Inflammatory macrophage treated with lipopolysaccharide for 1 hour (primary cell): Measurements from ENCODE around the gene MAP3K14.
"Not testable (repeated sequence)": the region's sequence is repeated elsewhere in the genome, so short reads cannot be mapped to it uniquely, and the experiment has no call there.

ENCODE experiments used
- DNase-seq, 2 donors: peaks; one replicate each; pipeline ENCODE4 v3.0.0-alpha.2; 2020 to 2022

Gene MAP3K14

GRCh38 chr17:45253879-45254278 is 62.9 kb downstream of the MAP3K14 start:
- DNase-seq = no peak

- DNase-seq = not testable (repeated sequence)
These were observed 63.6 kb downstream of the MAP3K14 start for GRCh38 chr17:45253237-45253636.

GRCh38 chr17:45251931-45252330 is 64.9 kb downstream of the MAP3K14 start:
- no peak for DNase-seq

DNA sequence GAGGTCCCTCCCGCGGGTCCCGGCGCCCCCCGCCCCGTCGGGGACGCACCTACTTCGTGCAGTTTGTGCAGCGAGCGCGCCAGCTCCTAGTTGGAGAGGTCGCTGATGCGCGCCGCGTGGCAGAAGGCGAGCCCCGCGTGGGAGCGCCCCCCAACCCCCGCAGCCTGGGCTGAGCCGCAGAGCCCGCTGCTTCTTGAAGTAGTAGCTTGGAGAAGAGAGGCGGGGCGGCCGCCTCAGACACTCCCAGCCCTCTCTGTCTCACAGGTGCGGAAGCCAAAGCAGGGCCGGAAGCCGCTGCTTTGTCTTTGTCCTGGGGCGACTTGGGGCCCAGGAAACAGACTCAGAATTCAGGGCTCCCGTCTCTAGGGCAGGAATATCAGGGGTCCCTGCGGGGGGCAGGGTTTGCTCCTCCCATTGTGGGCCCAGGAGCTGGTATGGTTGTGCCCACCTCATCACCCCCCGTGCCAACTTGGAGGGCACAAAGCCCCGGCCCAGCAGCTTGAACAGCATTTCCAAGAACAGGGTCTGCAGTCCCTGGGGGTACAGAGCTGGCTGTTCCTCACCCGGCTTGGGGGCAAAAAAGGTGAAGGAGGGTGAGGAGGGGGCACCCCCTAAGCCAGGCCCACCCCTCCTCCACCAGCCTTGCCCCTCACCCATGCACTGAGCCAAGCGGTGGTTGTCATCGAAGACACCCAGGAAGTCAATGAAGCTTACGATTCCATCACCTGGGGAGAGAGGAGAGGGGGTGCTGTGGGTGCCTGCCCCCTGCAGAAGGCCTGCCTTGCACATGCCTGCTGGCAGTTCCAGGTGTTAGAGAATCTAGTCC is 68.5 kb downstream of the MAP3K14 start:
- DNase-seq = no peak

DNA sequence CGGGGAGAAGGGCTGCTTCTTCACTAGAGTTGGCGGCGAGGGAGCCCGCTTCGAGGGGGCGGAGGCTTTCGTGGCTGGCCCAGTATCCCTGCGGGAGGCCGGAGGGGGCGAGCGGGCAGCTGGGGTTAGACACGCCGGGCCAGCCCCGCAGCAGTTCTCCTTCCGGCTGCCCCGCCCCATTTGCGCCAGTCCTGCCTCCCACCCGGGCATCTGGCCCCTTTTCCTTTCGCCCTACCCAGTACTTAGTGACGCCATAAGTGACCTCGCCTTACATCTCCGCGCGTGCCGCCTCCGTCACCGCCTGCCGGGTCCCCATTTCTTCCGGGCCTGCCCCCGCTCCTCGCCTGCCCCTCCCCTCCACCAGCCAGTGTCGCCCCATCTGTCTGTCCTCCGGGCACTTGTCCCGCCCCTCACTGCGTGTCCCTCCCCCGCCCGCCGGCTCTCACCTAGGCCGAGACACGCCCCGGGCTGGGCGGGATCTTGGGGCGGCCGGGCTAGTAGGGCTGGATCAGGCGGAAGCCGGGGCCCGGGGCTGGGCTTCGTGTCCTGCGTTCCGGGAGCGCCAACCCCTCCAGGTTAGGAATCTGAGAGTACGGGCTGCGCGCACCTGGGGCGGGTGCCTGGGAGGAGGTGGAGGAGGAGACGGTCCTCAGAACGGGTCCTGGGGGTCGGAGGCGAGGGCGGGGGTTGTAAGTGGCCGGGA is 69.2 kb downstream of the MAP3K14 start:
- DNase-seq = peak; percentile 74 to 90

DNA sequence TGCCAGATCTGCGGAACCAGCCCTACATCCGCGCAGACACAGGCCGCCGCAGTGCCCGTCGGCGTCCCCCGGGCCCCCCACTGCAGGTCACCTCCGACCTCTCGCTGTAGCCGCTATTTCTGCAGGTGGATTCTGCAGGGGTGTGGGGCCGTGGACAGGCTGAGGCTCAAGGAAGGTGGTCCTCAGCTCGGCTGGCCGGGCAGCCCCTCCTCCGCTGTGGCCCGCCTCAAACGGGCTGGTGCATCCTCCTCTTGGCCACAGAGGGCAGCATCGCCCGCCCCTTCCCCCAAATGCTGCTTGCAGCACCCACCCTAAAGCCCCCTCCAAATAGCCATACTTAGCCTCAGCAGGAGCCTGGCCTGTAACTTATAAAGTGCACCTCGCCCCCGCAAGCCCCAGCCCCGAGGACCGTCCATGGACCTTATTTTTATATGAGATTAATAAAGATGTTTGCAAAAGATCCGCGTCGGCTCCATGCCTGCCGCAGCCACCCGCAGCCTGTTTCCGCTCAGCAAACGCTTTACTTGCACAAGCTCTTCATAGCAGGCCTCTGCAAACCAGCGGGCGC is 69.9 kb downstream of the MAP3K14 start:
- DNase-seq = no peak

GRCh38 chr17:45246338-45246737 is 70.5 kb downstream of the MAP3K14 start:
- no peak for DNase-seq

GRCh38 chr17:45244725-45245656 is 71.8 kb downstream of the MAP3K14 start:
- no peak for DNase-seq

GRCh38 chr17:45243750-45244149 is 73.1 kb downstream of the MAP3K14 start:
- DNase-seq = no peak

DNA sequence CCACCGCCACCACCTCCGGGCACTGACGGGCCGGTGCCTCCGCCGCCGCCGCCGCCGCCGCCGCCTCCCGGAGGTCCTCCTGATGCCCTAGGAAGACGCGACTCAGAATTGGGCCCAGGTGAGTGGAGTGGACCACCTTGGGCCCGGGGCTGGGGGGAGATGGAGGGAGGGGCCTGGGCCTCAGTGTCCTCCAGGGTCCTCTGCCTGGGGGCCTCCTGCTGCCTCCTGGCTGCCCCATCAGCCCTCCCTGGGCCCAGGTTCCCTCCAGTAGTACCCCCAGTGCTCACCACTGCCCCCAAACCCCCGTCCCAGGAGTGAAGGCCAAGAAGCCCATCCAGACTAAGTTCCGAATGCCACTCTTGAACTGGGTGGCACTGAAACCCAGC is 74.8 kb downstream of the MAP3K14 start:
- DNase-seq = no peak

- DNase-seq = no peak
These were observed 75.3 kb downstream of the MAP3K14 start for GRCh38 chr17:45241328-45242028.

DNA sequence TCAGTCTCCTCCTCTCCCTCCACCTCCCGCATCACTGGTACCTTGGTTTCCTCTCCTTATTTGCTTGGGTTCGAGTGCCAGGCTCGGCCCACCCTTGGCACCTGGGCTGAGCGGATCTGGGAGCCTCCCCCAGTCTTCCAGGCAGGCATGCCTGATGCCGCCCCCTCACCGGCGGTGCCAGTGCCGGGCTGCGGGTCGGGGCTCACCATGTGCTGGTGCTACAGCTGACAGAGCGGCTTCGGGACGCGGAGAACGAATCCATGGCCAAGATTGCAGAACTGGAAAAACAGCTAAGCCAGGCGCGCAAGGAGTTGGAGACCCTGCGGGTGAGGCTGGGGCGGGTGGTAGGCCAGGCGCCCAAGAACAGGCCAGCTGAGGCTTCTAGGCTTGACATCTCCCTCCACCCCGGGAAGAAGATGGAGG is 75.9 kb downstream of the MAP3K14 start:
- DNase-seq = no peak

DNA sequence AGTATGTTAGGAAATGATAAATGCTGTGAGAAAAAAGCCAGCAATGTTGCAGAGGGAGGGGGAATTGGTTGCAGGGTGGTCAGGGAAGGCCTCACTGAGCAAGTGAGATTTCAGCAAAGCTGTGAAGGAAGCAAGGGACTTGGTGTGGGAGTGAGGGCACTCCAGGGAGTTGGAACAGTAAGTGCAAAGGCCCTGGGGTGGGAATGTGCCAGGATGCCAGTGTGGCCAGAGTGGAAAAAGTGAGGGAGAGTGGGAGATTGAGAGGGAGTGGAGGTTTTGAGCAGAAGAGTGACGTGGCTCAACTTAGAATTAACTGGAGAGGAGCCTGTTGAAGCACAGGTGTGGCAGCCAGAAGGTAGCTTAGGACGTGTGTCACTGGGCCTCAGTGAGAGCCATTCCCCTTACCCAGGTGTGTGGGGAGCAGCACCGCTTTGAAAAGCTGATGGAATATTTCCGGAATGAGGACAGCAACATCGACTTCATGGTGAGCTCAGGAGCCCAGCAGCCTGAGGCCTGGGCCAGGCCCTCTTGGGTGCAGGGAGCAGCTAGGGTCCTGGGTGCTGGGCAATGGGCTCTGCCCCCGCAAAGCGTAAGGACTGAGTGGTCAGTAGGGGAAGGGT is 78.6 kb downstream of the MAP3K14 start:
- DNase-seq = no peak

DNA sequence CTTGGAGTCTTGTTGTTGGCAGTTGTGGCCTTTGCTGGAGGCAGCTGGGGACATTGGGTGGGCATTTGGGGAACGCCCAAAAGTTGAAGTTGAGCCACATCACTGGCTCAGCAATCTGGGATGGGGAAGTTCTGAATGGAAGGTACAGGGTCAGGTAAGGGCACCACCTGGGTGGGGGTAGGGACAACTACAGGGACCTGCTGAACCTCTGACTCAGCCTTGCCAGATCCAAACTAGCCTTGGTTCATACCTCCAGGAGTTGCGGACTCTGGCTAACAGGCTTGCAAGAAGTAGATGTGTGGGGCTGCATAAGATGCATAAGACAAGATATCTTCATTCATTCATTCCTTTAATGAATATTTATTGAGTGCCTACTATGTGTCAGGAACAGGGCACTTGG is 79.1 kb downstream of the MAP3K14 start:
- no peak for DNase-seq

- no peak for DNase-seq
These were observed 80.6 kb downstream of the MAP3K14 start for GRCh38 chr17:45236282-45236606.

GRCh38 chr17:45235416-45236281 is 81.2 kb downstream of the MAP3K14 start:
- peak; percentile 72 to 91 for DNase-seq

- DNase-seq = peak in 1 of 2 donors; percentile 50
These were observed 82.0 kb downstream of the MAP3K14 start for GRCh38 chr17:45234641-45235415.

- DNase-seq = no peak
These were observed 83.3 kb downstream of the MAP3K14 start for GRCh38 chr17:45233423-45233924.

DNA sequence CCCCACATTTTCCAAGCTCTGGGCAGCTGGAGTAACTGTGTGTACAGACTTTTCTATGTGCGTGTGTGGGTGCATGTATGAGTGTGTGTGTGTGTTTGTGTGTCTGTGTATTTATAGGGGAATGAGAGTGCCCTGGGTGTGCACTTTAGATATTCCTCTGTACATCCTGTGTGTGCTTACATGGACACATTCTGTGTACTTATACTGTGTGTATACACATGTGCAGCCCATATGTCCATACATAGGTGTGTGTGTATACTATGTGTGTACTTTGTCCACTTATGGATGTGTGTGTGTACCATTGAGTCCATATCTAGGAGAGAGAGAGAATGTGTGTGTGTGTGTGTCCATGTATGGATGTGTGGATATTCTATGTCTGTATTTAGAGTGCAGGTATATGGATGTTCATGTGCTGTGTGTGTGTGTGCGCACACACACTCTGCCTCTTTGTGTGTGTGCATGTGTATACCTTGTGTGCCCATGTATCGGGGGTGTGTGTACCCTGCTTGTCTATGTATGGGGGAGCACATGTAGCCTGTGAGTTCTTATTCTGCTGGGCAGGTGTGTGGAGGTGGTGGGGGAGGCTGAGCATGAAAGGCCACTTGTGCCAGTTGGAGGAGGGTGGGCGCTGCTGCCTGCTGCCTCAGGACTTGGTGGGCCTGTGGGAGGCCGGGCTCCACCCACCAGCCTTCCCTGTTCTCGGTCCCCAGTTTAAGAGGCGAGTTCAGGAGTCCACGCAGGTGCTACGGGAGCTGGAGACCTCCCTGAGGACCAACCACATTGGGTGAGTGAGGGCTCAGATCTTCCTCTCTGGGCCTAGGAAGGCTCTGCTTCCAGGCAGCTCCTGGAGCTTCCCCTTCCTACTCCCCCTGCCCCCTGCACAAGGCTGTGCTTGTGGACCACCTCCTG is 84.1 kb downstream of the MAP3K14 start:
- DNase-seq = no peak
